Stimulated activated CD4-positive, alpha-beta T cell treated with anti-CD3 and anti-CD28 coated beads, Interleukin-1b, Interleukin-23, amount 100 ng/mL, for 1 hour (primary cell): ENCODE measurements around the gene ARHGAP36.

Experiments used
- DNase-seq, 2 donors: peaks; one replicate each; pipeline ENCODE4 v3.0.0-alpha.2; 2020; ENCODE audit warnings: low read depth in 2 of 2

ARHGAP36 gene

GRCh38 chrX:131058136-131058868 lies at the start of gene ARHGAP36:
TSS of gene ARHGAP36 (plus strand) at chrX:131058346. CDS start at chrX:131081666, 23,320 bp downstream.
- DNase-seq = no peak

- no peak for DNase-seq
Measured at GRCh38 chrX:131010186-131010585, 48.0 kb upstream of the ARHGAP36 start.

- no peak for DNase-seq
Measured at GRCh38 chrX:131025336-131025735, 32.8 kb upstream of the ARHGAP36 start.

- DNase-seq = no peak
Measured at GRCh38 chrX:131032354-131033230, 25.6 kb upstream of the ARHGAP36 start.

GRCh38 chrX:131034063-131034462 lies 24.1 kb upstream of the ARHGAP36 start:
- DNase-seq = no peak

- DNase-seq = no peak
Measured at GRCh38 chrX:131040781-131041180, 17.4 kb upstream of the ARHGAP36 start.

- DNase-seq = no peak
Measured at GRCh38 chrX:131041667-131042066, 16.5 kb upstream of the ARHGAP36 start.

- no peak for DNase-seq
Measured at GRCh38 chrX:131045726-131046125, 12.4 kb upstream of the ARHGAP36 start.

GRCh38 chrX:131046596-131046995 lies 11.6 kb upstream of the ARHGAP36 start:
- no peak for DNase-seq

- DNase-seq = no peak
Measured at GRCh38 chrX:131047180-131047579, 11.0 kb upstream of the ARHGAP36 start.

- DNase-seq = no peak
Measured at GRCh38 chrX:131053076-131053475, 5.1 kb upstream of the ARHGAP36 start.

GRCh38 chrX:131054906-131055305 lies 3.2 kb upstream of the ARHGAP36 start:
- DNase-seq = no peak

GRCh38 chrX:131057706-131058105 lies 440 bp upstream of the ARHGAP36 start:
- no peak for DNase-seq

GRCh38 chrX:131059246-131059645 lies 1.1 kb downstream of the ARHGAP36 start:
- no peak for DNase-seq

GRCh38 chrX:131060147-131060546 lies 2.0 kb downstream of the ARHGAP36 start:
- no peak for DNase-seq

- DNase-seq = no peak
Measured at GRCh38 chrX:131061306-131061705, 3.2 kb downstream of the ARHGAP36 start.

GRCh38 chrX:131063613-131064012 lies 5.5 kb downstream of the ARHGAP36 start:
- DNase-seq = no peak

GRCh38 chrX:131066237-131066636 lies 8.1 kb downstream of the ARHGAP36 start:
- no peak for DNase-seq

GRCh38 chrX:131067216-131067615 lies 9.1 kb downstream of the ARHGAP36 start:
- DNase-seq = no peak

GRCh38 chrX:131067846-131068745 lies 9.9 kb downstream of the ARHGAP36 start:
- no peak for DNase-seq

GRCh38 chrX:131068945-131069719 lies 11.0 kb downstream of the ARHGAP36 start:
- no peak for DNase-seq
